Mucosa of rectum (tissue), 2 donors: Measurements from ENCODE around the gene LIX1.
"Not testable (repeated sequence)": the region's sequence is repeated elsewhere in the genome, so short reads cannot be mapped to it uniquely, and the experiment has no call there.

Experiments used
- H3K27ac ChIP-seq, 2 donors: one replicate each; pipeline ENCODE4 v1.7.0; 2013; ENCODE audit warnings: inconsistent platforms in 2 of 2, low read depth in 2 of 2, low read length in 2 of 2
- H3K27me3 ChIP-seq, 2 donors: one replicate each; pipeline ENCODE4 v1.7.0; 2013; ENCODE audit warnings: low read length in 2 of 2; ENCODE audit not compliant: control insufficient read depth in 2 of 2, insufficient read depth in 2 of 2
- H3K36me3 ChIP-seq, 2 donors: one replicate each; pipeline ENCODE4 v1.7.0; 2013; ENCODE audit warnings: low read length in 2 of 2; ENCODE audit not compliant: control insufficient read depth in 2 of 2, insufficient read depth in 2 of 2
- H3K4me1 ChIP-seq, 2 donors: one replicate each; pipeline ENCODE4 v1.7.0; 2013; ENCODE audit warnings: low read length in 2 of 2, mild to moderate bottlenecking in 1 of 2; ENCODE audit not compliant: control insufficient read depth in 2 of 2, insufficient read depth in 2 of 2
- H3K4me3 ChIP-seq, 2 donors: one replicate each; pipeline ENCODE4 v1.7.0; 2013; ENCODE audit warnings: low read length in 2 of 2
- H3K9ac ChIP-seq, 2 donors: one replicate each; pipeline ENCODE4 v1.7.0; 2013; ENCODE audit warnings: low read length in 2 of 2, low read depth in 1 of 2, mild to moderate bottlenecking in 1 of 2
- H3K9me3 ChIP-seq, 2 donors: one replicate each; pipeline ENCODE4 v1.7.0; 2013; ENCODE audit warnings: low read length in 2 of 2; ENCODE audit not compliant: control insufficient read depth in 2 of 2
- donor health status: healthy.
- donor health status: Normal muscosa, but diverticular disease.

The LIX1 gene

DNA sequence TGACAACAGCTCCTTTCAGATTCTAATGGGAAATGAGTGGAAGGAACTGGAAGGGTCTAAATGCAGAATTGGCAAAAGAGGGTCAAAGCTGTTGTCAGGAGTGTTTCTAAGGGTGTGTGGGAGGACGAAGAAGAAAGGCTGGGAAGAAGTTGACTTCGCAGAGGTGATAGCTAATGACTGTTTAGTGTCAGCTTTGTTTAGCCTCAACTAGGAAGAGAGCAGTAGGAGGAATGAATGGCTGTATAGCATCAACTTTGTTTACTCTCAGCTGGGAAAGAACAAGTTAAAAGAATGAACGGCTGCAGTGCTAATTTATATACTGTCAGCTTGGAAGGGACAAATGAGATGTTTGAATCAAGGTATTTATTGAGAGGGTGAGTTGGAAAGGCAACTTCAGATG lies 5.9 kb upstream of the LIX1 start:
- no peaks in the 10 kb centered on the region for H3K9me3 ChIP-seq
- no peak overlapping the region for H3K9ac ChIP-seq
- H3K36me3 ChIP-seq = no peaks in the 10 kb centered on the region
- H3K27ac ChIP-seq = no peak overlapping the region
- H3K4me1 ChIP-seq = no peaks in the 10 kb centered on the region
- H3K27me3 ChIP-seq = no peaks in the 10 kb centered on the region
- no peak overlapping the region for H3K4me3 ChIP-seq

DNA sequence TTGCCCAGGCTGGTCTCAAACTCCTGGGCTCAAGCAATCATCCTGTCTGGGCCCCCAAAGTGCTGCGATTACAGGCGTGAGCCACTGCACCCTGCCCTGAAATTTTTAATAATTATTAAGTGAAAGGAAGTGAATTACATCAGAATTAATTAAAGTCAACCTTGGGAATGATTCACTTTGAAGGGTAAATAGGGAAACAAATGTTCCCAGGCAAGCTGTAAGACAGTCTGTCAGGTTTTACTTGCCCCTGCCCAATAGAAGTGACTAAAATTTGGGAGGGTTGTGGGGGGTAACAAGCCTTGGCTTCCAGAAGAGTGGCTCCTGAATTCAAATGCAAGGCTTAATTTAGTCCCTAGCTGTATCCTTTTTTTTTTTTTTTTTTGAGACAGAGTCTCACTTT lies 1.3 kb upstream of the LIX1 start:
- H3K4me3 ChIP-seq = no peak overlapping the region
- no peak overlapping the region for H3K27ac ChIP-seq
- no peaks in the 10 kb centered on the region for H3K4me1 ChIP-seq
- H3K27me3 ChIP-seq = no peaks in the 10 kb centered on the region
- H3K36me3 ChIP-seq = no peaks in the 10 kb centered on the region
- H3K9ac ChIP-seq = no peak overlapping the region
- no peaks in the 10 kb centered on the region for H3K9me3 ChIP-seq

DNA sequence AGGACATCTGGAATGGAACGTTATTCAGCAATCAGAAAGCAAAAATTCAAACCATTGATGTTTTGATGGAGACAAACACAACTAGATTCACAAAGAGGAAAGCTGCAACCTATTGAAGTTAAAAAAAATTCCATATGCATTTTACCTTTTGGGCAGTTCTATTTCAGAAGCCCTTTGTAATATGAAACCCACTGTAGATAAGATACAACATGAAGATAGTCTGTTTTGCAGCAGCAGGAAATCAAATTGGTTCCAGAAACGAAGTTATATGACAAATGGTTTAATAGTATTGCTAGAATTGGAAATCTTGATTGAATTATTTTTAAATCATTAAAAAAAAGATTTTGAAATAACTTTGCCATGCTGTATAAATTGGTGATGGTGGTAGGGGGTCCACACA lies 872 bp downstream of the LIX1 start:
- Histone ChIP-seq H3K4me3 (no peak overlapping the region), H3K9ac (no peak overlapping the region), H3K27ac (no peak overlapping the region), H3K9me3 (no peaks in the 10 kb centered on the region), H3K27me3 (no peaks in the 10 kb centered on the region), H3K36me3 (no peaks in the 10 kb centered on the region), H3K4me1 (no peaks in the 10 kb centered on the region)

DNA sequence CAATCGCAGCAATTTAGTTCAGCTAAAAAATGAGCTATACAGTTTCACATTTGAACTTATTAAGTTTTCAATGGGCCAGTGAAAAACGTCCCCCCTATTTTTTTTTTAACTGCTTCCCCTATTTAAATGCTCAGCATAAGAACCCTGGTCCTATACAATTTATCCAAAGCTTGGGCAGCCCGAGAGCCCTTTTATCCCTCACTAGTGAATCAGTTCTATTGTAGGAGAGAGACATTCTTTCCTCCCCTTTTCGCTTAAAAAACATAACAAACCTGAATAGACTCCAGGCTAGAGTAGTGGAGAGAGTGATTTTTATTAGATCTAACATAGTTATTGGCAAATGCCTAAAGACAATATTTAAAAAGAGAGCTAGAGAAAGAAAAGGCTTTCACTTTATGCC lies 1.4 kb downstream of the LIX1 start:
- Histone ChIP-seq H3K27ac (no peak overlapping the region), H3K4me1 (no peaks in the 10 kb centered on the region), H3K36me3 (no peaks in the 10 kb centered on the region), H3K9me3 (no peaks in the 10 kb centered on the region), H3K27me3 (no peaks in the 10 kb centered on the region), H3K4me3 (no peak overlapping the region), H3K9ac (no peak overlapping the region)

DNA sequence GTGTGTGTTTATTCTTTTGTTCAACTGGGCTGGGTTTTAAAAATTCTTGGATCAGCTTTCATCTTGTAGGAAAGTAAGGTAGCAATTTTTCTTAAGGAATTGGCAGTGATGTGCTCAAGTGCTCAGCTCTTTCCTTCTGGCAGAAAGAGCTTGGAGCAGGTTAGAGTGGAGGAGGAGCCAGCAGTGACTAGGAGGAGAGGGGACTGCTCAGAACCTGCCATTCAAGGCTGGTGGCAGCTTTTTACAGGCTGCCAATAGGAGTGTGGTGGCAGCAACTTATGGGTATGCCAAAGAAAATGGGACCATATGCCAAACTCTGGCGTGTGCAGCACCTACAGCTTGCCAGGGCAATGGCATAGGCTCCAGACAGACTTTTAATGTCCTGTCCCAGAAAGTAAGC lies 2.2 kb downstream of the LIX1 start:
- H3K9ac ChIP-seq, H3K4me3 ChIP-seq, H3K4me1 ChIP-seq, H3K27me3 ChIP-seq, H3K9me3 ChIP-seq, H3K27ac ChIP-seq, H3K36me3 ChIP-seq: not testable (repeated sequence)

DNA sequence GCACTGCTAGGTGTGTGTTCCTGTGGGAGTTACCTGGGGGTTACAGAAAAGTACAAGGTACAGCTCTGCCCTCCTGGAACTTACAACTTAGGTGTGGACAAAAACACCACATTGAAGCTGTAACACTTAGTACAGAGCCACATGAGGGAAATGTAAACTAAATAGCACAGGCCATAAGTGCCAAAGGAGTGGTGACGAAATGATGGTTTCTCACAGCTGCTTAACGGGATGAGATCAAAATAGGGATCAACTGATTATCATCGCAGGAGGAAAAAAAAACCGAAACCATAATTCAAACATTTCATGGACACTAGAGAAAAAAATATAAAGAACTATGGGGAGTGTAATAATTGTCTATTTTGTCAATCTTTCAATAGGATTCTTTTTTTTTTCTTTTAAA lies 5.9 kb downstream of the LIX1 start:
- Histone ChIP-seq H3K4me1 (no peaks in the 10 kb centered on the region), H3K36me3 (no peaks in the 10 kb centered on the region), H3K9ac (no peak overlapping the region), H3K27me3 (no peaks in the 10 kb centered on the region), H3K4me3 (no peak overlapping the region), H3K27ac (no peak overlapping the region), H3K9me3 (no peaks in the 10 kb centered on the region)

DNA sequence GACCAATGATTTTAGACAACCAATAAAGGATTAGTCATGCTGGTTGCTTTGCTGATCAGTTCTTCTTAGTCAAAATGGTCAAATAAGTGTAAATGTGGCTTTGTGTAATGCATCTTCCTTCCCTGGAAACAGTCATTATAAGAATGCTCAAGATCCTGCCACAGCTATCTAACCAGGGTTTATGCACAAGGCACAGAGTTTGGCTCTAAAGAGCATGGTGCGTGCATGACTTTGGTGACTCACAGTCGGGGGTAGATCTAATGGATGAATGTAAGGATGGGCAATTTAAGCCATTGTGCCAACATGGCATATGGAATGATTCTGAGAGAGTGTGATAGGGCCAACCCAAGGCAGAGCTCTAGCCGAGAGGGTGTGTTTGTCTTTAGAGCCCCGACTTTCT lies 6.5 kb downstream of the LIX1 start:
- Histone ChIP-seq H3K4me1 (no peaks in the 10 kb centered on the region), H3K9ac (no peak overlapping the region), H3K27me3 (no peaks in the 10 kb centered on the region), H3K9me3 (no peaks in the 10 kb centered on the region), H3K27ac (no peak overlapping the region), H3K4me3 (no peak overlapping the region), H3K36me3 (no peaks in the 10 kb centered on the region)

DNA sequence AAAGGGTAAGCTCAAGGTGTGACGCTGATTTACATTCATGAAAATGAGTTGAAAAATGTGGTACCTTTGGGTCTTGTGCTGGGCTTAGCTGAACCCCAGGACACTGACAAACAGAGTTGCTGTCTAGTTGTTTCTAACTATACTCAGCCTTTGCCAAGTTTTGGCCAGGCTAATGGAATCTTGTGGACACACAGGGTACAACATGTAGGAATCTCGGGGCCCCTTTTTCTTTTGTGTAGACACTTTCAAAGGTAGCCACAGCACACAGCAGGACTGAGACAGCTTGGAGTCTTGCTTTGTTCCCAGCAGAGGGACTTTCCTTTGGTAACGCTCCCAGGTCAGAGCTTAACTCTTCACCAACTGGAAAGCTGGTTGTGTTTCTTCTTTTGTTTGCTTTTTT lies 7.8 kb downstream of the LIX1 start:
- Histone ChIP-seq H3K27ac (no peak overlapping the region), H3K4me3 (no peak overlapping the region), H3K27me3 (no peaks in the 10 kb centered on the region), H3K4me1 (no peaks in the 10 kb centered on the region), H3K36me3 (no peaks in the 10 kb centered on the region), H3K9me3 (no peaks in the 10 kb centered on the region), H3K9ac (no peak overlapping the region)

DNA sequence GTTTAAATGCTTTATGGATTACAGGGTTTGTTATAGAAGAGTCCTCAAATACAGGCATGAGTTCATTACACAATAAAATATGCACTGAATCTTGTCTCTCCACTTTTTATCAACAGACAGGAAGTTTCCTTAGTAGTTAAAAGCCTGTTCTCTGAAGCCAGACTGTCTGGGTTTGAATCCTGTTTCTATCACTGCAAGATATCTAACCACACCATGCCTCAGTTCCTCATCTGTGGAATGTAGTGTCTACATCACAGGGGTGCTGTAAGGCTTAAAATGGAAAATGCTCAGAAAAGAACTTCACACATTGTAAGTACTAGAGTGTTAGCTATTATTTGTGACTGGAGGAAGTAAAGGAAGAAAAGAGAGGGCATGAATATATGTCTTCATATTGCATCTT lies 9.3 kb downstream of the LIX1 start:
- no peak overlapping the region for H3K9ac ChIP-seq
- H3K36me3 ChIP-seq = no peaks in the 10 kb centered on the region
- no peaks in the 10 kb centered on the region for H3K4me1 ChIP-seq
- H3K27me3 ChIP-seq = no peaks in the 10 kb centered on the region
- H3K4me3 ChIP-seq = no peak overlapping the region
- H3K27ac ChIP-seq = no peak overlapping the region
- no peaks in the 10 kb centered on the region for H3K9me3 ChIP-seq

DNA sequence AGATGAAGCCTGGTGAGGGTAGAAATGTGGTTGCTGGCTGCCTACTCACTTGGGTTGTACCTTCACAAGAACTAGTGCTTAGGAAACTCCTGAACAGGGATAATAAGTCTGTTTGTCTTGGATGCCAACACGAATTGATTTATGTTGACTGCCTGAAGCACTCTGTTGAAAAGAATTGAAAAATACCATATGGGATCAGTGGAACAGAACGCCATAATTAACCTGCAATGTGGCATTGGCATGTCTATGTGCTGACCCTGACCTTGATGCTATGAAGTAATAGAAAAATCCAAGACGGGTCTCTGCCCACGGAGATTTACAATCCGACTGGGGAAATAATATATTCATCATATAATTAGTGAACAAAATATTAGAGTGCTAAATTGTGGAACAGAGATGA lies 10.5 kb downstream of the LIX1 start:
- H3K9ac ChIP-seq = no peak overlapping the region
- H3K4me1 ChIP-seq = no peaks in the 10 kb centered on the region
- no peaks in the 10 kb centered on the region for H3K9me3 ChIP-seq
- no peaks in the 10 kb centered on the region for H3K27me3 ChIP-seq
- no peaks in the 10 kb centered on the region for H3K36me3 ChIP-seq
- no peak overlapping the region for H3K27ac ChIP-seq
- H3K4me3 ChIP-seq = no peak overlapping the region

DNA sequence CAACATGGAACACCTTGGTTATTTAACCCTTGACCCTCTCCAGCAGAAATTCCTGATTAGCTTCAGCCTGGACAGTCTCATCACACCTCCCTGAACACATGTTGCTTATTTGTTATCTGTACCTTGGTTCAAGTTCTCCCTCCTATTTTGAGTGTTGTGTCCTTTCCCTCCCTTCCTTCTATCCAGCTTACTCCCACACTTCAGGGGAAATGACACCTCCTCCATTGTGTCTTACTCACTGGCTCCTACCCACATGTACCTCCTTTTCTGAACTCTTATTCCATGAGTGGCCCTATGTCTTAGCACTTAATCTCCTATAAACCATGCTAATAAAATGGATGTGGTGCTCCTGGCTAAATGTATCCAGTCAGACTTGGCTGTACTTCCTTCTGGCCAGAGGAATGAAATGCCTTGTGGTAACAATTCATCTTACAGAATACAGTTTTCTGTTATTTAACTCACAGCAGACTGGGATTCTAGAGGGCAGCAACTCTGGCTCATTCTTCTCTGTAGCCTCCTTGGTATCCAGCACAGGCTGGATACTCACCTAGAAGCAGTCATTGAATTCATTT lies 11.2 kb downstream of the LIX1 start:
- no peaks in the 10 kb centered on the region for H3K27me3 ChIP-seq
- H3K36me3 ChIP-seq = no peaks in the 10 kb centered on the region
- H3K9ac ChIP-seq = no peak overlapping the region
- no peak overlapping the region for H3K4me3 ChIP-seq
- no peaks in the 10 kb centered on the region for H3K9me3 ChIP-seq
- H3K27ac ChIP-seq = no peak overlapping the region
- no peaks in the 10 kb centered on the region for H3K4me1 ChIP-seq
